GM19240 (cell line): ENCODE measurements around the gene ING4.
"Not testable (repeated sequence)": the region's sequence is repeated elsewhere in the genome, so short reads cannot be mapped to it uniquely, and the experiment has no call there.

Experiments used
- DNase-seq: peaks from one replicate; pipeline ENCODE4 v3.0.0; 2011; ENCODE audit warnings: low spot score; ENCODE audit not compliant: insufficient read length

The ING4 gene

DNA sequence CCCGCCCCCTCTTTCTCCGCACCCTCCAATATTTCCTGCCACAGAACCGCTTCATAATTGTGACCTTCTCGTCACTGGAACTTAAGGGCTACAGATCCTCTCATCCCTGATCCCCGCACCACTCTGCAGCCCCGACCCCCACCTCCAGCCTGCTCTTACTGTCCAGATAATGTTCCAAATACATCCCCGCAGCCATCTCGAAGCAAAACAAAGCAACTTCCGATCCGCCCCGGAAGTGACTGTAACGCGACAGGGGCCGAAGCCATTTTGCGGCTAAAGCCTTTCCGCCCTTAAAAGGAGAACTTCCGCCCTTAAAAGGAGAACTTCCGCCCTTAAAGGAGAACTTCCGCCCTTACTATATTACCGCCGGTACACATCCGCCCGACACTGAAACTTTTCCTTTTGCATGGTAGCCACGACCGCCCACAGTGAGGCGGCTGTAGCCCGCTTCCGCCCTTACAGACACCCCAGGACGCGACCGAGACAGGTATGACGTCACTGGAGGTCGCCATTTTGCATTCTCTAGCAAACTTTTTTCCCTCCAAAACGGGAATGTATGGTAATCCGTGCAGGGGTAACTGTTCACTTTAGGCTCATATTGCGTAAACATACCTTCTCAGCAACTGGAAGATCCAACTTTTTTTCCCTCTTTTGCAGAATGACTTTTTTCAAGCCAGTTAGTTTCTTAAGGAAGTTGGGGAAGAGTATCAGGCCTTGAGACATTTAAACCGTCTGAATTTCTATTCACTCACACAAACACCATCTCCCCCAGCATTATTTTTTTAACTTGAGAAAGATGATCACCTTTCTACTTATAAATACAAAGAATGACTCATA lies at the start of gene ING4:
TSS of gene ING4 (minus strand) at position 214 of the 837 bp plus-strand sequence. CDS start at position 196, 18 bp downstream.
- DNase-seq, result peak; percentile 99

DNA sequence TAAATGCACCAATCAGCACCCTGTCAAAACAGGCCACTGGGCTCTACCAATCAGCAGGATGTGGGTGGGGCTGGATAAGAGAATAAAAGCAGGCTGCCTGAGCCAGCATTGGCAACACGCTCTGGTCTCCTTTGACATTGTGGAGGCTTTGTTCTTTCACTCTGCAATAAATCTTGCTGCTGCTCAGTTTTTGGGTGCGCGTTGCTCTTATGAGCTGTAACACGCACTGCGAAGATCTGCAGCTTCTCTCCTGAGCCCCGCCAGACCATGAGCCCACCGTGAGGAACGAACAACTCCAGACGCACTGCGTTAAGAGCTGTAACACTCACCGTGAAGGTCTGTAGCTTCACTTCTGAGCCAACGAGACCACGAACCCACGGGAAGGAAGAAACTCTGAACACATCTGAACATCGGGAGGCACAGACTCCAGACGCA lies 46.1 kb upstream of the ING4 start:
- DNase-seq, result no peak

- not testable (repeated sequence) for DNase-seq
Observed at GRCh38 chr12:6708351-6708750, 45.4 kb upstream of the ING4 start.

- DNase-seq, result no peak
Observed at GRCh38 chr12:6703631-6704030, 40.7 kb upstream of the ING4 start.

DNA sequence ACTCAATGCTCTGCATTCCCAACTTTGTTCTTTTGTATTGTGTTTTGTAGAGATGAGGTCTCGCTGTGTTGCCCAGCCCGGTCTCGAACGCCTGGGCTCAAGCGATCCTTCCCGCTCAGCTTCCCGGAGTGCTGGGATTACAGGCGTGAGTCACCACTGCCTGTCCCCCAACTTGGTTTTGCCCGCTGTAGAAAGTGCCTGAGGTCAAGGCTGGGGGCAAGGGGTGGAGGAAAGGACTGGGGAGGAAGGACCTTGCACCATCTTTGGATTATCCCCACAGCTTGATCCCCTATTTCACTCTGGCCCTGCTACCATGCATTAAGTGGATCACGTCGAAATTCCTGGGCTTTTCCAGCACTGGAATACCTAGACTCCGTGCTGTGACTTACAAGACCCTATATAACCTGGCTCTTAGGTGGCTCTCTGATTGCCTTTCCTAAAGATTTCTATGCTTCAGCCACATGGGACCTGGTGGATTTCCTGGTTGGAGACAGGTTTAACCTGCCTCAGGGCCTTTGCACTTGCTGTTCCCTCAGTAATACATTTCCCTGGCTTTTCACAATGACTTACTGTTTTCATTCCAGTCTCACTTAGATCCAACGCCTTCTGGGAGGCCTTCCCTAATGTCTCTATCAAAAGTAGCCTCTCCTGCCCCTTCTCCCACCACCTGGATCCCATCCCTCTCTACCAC lies 38.3 kb upstream of the ING4 start:
- no peak for DNase-seq

- no peak for DNase-seq
Observed at GRCh38 chr12:6700646-6701051, 37.7 kb upstream of the ING4 start, which contains the start of gene PIANP. Gene PIANP, minus strand, starts transcription at chr12:6700815. Its CDS starts 2,754 bp downstream, at chr12:6698061.

- DNase-seq, result no peak
Observed at GRCh38 chr12:6699989-6700645, 37.2 kb upstream of the ING4 start.

DNA sequence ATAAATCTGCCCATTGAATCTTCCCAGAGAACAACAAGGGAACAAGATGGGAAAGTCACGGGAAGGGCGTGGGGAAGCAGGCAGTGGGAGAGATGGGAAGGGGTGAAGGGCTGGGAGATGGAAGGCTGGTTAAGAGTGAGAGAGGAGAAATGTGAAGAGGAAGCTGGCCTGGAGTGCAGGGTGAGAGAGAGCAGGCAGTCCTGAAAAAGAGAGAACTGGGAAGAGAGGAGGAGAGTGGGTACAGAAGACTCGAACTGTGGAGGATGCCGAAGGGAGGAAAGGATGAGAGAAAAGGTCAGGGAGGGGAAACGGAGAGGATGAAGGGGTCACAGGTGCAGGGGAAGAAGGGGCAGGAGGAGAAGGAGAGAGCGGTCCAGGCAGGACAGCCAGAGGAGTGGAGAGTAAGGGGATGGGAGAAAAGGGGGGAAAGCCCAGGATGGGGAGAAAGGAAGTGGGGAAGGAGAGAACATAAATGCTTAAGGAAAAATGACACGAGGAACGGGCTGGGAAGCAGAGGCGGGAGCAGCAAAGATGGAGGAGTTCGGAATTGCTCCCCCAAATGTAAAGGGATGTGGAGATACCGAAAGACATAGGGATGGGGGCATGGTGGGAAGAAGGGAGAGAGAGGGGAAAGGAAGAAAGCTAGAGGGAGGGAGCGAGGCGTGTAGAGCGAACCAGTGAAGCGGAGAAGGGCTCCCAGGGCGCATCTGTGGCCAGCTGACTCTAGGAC lies 36.5 kb upstream of the ING4 start:
- DNase-seq, result no peak

GRCh38 chr12:6698352-6699046 lies 35.6 kb upstream of the ING4 start:
- no peak for DNase-seq

DNA sequence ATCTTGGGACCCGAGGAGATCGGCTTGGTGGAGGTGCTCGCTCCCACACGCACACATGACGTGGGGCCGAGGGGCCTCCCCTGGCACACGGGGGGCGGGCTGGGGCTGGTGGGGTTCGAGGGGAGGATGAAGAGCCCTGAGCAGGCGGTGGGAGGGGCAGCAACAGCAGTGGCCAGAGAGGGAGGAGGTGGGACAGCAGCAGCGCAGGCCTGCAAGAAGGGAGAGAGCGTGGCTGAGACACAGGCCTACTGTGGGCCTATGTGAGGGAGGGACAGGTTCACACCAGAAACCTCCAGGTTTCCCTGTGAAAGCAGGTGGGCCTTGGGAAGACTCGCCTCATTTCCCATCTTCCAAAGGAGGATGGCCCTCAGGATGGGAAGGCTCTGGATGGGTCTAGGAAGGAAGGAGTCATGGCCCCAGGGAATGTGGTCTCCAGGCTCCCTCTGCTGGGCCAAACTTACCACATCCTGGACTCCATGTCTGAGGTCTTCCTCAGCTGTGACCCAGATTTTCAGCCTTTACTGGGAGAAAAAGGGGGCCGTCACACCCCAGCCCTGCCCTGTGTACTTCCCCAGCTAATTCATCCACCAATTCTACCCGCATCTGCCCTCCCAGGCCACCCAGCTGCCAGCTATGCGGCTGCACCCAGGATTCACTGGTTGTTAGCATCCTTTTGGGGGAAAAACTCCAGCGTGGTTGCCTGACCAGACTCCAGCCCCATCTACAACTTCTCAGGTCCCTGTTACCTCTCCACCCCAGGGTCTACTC lies 34.8 kb upstream of the ING4 start:
- no peak for DNase-seq

DNA sequence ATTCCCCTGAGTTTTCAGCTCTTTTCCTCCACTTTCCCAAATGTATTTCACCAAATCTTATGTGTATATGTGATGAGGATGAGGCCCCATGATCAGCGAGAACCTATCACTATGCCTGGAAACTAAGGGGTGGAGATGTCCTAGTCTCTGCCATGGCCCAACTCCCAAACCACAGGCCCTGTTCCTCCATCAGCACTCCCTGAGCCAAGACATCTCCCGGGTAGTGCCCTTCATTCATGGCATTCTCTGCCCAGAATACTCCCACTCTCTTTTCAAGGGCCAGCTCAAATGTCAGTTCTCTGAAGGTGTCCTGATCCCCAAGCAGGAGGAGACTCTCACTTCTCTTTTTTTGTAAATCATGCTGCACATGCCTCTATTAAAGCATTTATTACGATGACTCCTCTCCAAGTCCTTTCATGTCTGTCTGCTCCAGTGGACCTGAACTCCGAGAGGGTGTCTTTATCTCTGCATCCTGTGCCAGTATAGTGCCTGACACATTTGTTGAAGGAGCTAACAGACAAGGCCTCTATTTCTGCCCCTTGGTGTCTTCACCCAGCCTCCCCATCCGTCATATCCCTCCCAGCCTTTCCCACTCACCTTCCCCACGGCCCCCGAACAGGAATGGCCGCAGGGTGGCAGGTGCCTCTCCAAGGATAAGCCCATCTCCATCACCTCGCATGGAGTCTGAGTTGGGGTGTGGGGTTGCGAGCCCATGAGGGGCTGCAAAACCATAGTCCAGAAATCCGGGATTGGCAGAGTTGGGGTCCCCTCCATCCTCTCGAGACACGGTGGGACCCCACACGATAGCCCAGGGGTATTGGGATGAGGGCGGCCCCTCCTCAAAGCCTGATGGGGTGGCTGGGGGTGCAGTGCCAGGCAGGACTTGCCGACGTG lies 34.0 kb upstream of the ING4 start:
- no peak for DNase-seq

DNA sequence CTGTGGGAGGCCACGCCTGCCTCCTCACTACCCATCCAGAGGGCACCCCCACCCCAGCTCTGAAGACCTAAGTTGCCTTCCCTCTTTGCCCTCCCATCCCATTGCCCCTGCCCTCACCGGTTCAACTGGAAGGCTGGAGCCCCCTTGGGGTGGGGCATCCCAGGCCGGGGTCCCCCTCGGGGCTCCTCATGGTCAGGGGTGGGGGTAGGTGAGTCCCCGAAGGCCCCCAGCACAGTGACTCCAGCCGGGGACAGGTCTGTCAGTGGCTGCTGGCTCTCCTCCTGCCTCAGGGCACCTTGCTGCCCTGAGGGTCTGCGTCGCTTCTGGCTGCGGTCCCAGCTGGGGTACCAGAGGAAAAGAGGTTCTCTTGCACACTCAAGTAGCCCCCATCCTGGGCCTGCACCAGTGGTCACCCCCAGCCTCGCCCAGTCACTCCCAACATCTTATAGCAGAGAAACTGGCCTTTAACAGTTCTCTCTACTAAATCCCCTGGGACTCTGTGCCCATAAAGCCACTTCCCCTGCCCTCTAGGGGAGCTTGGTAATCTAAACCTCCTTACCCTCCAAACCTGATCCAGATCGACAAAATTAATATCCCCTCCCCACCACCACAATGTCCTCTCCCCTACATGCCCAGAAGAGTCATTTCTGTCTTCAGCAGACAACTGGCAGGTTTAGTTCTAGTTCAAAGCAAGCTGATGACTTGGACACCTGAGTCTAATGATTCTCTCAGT lies 32.6 kb upstream of the ING4 start:
- DNase-seq, result no peak

- DNase-seq, result no peak
Observed at GRCh38 chr12:6694701-6695100, 31.8 kb upstream of the ING4 start.

GRCh38 chr12:6693832-6694355 lies 31.0 kb upstream of the ING4 start:
- no peak for DNase-seq

DNA sequence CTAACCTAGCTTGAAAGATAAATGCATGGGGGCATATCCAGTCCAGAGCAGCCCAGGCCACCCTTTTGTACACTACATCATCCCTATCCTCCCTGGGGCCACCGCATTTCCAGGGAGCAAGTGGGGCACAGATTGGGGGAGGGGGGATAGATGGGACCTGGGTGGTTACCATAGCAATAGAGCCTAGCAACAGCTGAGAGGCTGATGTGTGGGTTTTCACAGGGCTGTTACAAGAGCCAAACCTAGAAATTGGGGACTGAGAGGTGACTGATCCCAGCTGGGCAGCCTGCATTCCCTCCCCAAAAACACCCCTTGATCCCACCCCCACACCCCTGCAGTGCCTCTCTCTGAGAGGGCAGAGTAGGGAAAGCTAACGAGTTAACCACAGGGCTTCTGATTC lies 30.0 kb upstream of the ING4 start:
- no peak for DNase-seq

GRCh38 chr12:6691473-6691872 lies 28.6 kb upstream of the ING4 start:
- no peak for DNase-seq

DNA sequence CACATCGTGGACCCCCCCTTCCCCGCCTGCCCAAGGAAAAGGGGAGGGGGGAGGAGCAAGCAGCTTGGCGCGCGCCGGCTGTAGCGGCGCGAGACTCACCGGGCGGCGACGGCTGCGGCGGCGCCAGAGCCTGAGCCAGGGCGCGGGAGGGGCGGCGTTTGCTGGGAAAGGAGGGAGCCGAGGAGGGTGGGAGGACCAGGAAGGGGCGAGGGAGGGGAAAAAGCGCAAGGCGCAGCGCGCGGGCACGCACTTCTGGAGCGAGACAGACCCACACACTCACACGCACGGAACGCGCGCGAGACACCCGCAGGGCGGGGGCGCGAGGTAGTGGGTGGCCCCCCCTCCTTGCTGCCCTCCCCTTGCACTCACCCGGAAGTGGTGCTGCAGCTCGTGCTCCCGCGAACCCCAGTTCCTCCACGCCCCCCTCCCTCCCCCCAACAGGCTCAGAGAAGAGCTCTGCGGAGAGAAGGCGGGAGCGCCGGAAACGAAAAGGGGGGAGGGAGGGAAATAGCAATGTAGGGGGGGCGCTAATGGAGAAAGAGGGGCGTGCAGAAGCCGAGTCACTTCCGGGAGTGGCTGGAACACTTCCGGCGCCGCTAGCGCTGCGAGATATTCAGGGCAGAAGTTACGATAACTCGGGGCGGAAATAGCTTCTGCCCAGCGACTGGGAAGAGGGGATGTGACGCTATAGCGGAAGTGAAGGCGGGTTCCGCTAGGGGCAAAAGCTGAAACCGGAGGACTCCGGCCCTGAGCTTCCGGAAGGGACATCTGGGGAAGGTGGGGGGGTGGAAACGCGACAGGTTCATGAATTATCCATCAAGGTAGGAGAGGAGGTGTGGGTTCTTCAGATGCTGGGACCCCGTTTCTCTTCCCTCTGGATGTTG lies 26.3 kb upstream of the ING4 start, which contains the start of gene ZNF384:
TSS of gene ZNF384 (minus strand) at position 377 of the 884 bp plus-strand sequence. CDS start 9,855 bp downstream, outside the sequence.
- DNase-seq, result peak; percentile 99
